Activated T-cell treated with anti-CD3 and anti-CD28 coated beads for 1 hour (primary cell): ENCODE results near the gene FAM170B.

Source experiments
- DNase-seq: peaks from one replicate; pipeline ENCODE4 v3.0.0-alpha.2; 2020; ENCODE audit warnings: low read depth

FAM170B gene

GRCh38 chr10:49169776-49170175, 36.0 kb upstream of the FAM170B start:
- no peak for DNase-seq

- no peak for DNase-seq
These were observed 35.1 kb upstream of the FAM170B start for GRCh38 chr10:49168831-49169500.

GRCh38 chr10:49168171-49168540, 34.3 kb upstream of the FAM170B start:
- DNase-seq = no peak

GRCh38 chr10:49167425-49168170, 33.8 kb upstream of the FAM170B start:
- no peak for DNase-seq

GRCh38 chr10:49166484-49167400, 32.9 kb upstream of the FAM170B start:
- no peak for DNase-seq

GRCh38 chr10:49165821-49166483, 32.1 kb upstream of the FAM170B start:
- DNase-seq = no peak

GRCh38 chr10:49165259-49165658, 31.4 kb upstream of the FAM170B start:
- DNase-seq = no peak

- no peak for DNase-seq
These were observed 30.9 kb upstream of the FAM170B start for GRCh38 chr10:49164559-49165188.

GRCh38 chr10:49163741-49164140, 29.9 kb upstream of the FAM170B start:
- no peak for DNase-seq

GRCh38 chr10:49162761-49163310, 29.0 kb upstream of the FAM170B start:
- DNase-seq = no peak

- no peak for DNase-seq
These were observed 28.2 kb upstream of the FAM170B start for GRCh38 chr10:49162063-49162462.

GRCh38 chr10:49161411-49161997, 27.7 kb upstream of the FAM170B start:
- DNase-seq = no peak

- no peak for DNase-seq
These were observed 27.0 kb upstream of the FAM170B start for GRCh38 chr10:49160814-49161213.

GRCh38 chr10:49160110-49160509, 26.3 kb upstream of the FAM170B start:
- DNase-seq = no peak

- DNase-seq = no peak
These were observed 25.1 kb upstream of the FAM170B start for GRCh38 chr10:49158915-49159314.

- no peak for DNase-seq
These were observed 24.6 kb upstream of the FAM170B start for GRCh38 chr10:49158404-49158803.

GRCh38 chr10:49157229-49157628, 23.4 kb upstream of the FAM170B start:
- DNase-seq = no peak

- DNase-seq = no peak
These were observed 20.8 kb upstream of the FAM170B start for GRCh38 chr10:49154641-49155040.

- no peak for DNase-seq
These were observed 20.1 kb upstream of the FAM170B start for GRCh38 chr10:49153971-49154370.

- no peak for DNase-seq
These were observed 19.3 kb upstream of the FAM170B start for GRCh38 chr10:49153115-49153514.

GRCh38 chr10:49152663-49153062, 18.8 kb upstream of the FAM170B start:
- no peak for DNase-seq
